Measurements from ENCODE around the gene MFAP3L. TPM values are rescaled to one million over a fixed set of nuclear protein-coding genes. Genes with fewer than 3 reads are reported as not detected.

MFAP3L gene
- total RNA-seq, 1 donor from 2014 or later, result 1.6 TPM

- H3K27me3 ChIP-seq (ENCODE audit: control insufficient read depth, insufficient read depth, low read length), result no peaks in the 10 kb centered on the region
- H3K4me3 ChIP-seq (ENCODE audit: low read depth, low read length), result no peak overlapping the region
- DNase-seq (ENCODE audit: low read depth) (no peak), FAIRE-seq (no peak)
- TF ChIP-seq CTCF (IDR thresholded peaks at IDR 0.05; ENCODE audit: insufficient read depth, low read length, severe bottlenecking), result no peak
- H3K36me3 ChIP-seq (ENCODE audit: control insufficient read depth, insufficient read depth, low read length), result no peaks in the 10 kb centered on the region
Measured at GRCh38 chr4:170003071-170004070, 22.8 kb downstream of the MFAP3L start.

DNA sequence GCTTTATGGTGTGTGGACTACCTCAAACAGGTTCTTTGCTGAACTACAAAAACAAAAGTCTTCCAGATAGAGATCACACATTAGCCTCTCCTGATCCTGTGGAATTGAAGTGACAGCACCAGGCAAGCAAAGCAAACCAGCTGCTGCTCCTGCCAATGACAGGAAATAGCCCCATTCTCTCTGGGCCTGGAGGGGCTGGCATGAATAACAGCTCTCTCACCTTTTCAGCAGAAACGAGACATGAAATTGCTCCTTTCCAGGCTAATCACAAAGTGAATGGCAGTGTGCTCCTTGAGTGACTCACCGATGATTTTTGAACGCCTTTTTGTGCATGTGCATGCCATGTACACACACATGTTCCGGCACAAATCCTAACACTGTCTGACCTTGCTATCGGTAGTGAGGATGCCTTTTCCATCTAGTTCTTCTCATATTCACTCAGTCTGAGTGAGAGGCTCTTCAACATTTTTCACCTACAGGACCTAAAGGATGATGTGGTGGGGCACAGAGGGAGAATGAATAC lies 24.4 kb downstream of the MFAP3L start:
- TF ChIP-seq CTCF (IDR thresholded peaks at IDR 0.05; ENCODE audit: insufficient read depth, low read length, severe bottlenecking), result no peak
- no peak for DNase-seq (ENCODE audit: low read depth)
- no peak for FAIRE-seq
- Histone ChIP-seq H3K36me3 (ENCODE audit: control insufficient read depth, insufficient read depth, low read length) (no peaks in the 10 kb centered on the region), H3K4me3 (ENCODE audit: low read depth, low read length) (no peak overlapping the region), H3K27me3 (ENCODE audit: control insufficient read depth, insufficient read depth, low read length) (no peaks in the 10 kb centered on the region)

DNA sequence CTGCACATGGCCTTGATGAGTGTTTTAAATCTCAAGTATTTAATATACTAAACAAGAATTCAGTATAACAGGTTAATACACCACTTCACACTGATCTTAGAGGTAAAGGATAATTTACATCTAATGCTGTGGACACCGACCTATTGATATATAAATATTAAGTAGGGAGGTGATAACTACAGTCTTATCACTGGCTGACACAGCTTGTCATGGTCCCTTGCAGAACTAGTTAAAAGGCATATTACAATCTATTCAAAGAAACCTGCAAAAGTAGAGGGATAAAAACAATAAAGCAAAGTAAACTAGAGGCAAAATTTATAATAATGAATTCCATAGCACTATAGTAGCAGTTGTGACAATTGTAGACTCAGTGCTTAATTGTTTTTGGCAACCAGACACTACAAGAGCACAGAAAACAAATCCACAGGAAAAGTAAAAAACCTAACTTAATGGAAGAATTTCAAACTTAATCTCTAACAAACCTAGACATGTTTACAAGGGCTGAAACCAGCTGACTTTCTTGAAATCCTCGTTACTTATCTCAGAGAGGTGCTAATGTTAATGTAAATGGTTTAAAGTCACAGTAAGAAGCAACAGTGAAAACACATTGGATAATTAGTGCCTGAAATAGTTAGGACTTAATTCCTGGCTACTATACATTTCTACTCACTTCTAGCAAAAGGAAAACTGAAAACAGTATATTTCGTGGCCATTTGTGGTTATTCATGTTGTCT lies 25.0 kb downstream of the MFAP3L start:
- TF ChIP-seq CTCF (IDR thresholded peaks at IDR 0.05; ENCODE audit: insufficient read depth, low read length, severe bottlenecking), result no peak
- H3K36me3 ChIP-seq (ENCODE audit: control insufficient read depth, insufficient read depth, low read length), result no peaks in the 10 kb centered on the region
- DNase-seq (ENCODE audit: low read depth) (no peak), FAIRE-seq (no peak)
- no peak overlapping the region for H3K4me3 ChIP-seq (ENCODE audit: low read depth, low read length)
- H3K27me3 ChIP-seq (ENCODE audit: control insufficient read depth, insufficient read depth, low read length), result no peaks in the 10 kb centered on the region

DNA sequence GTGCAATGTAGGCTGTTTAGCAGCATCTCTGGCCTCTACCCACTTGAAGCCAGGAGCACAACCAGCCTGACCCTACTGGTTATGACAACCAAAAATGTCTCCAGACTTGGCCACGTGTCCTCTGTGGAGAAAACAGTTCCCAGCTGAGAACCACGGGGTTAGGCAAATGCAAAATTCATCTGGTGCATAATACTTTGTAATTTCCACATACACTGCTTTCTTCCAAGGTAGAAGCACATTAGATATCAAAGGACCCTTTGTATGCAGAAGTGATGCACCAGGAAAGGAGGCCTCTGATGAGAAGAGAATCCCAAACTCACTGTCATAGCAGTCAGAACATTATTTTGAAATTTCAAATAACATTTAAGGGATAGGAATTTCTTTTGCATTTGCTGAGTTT lies 26.3 kb downstream of the MFAP3L start:
- H3K27me3 ChIP-seq (ENCODE audit: control insufficient read depth, insufficient read depth, low read length), result no peaks in the 10 kb centered on the region
- FAIRE-seq (no peak), DNase-seq (ENCODE audit: low read depth) (no peak)
- no peak overlapping the region for H3K4me3 ChIP-seq (ENCODE audit: low read depth, low read length)
- H3K36me3 ChIP-seq (ENCODE audit: control insufficient read depth, insufficient read depth, low read length), result no peaks in the 10 kb centered on the region
- no peak for TF ChIP-seq CTCF (IDR thresholded peaks at IDR 0.05; ENCODE audit: insufficient read depth, low read length, severe bottlenecking)

- H3K36me3 ChIP-seq (ENCODE audit: control insufficient read depth, insufficient read depth, low read length), result no peaks in the 10 kb centered on the region
- no peak overlapping the region for H3K4me3 ChIP-seq (ENCODE audit: low read depth, low read length)
- TF ChIP-seq CTCF (IDR thresholded peaks at IDR 0.05; ENCODE audit: insufficient read depth, low read length, severe bottlenecking), result no peak
- FAIRE-seq, result no peak
- H3K27me3 ChIP-seq (ENCODE audit: control insufficient read depth, insufficient read depth, low read length), result no peaks in the 10 kb centered on the region
- no peak for DNase-seq (ENCODE audit: low read depth)
Measured at GRCh38 chr4:169998981-169999380, 27.2 kb downstream of the MFAP3L start.

Data from bronchial epithelial cell (primary cell).